NCI-H1436 treated with DMSO at 0.1 percent for 48 hours (cell line): ENCODE results near the gene ZNF831.

Experiments
- DNase-seq: peaks from one replicate; lab custom pipeline; 2025; lab: John Stamatoyannopoulos, UW

Gene ZNF831

GRCh38 chr20:59157961-59158541 is 5.6 kb upstream of the ZNF831 start:
- DNase-seq = no peak

- no peak for DNase-seq
Observed at GRCh38 chr20:59158673-59159072, 4.9 kb upstream of the ZNF831 start.

GRCh38 chr20:59159091-59159490 is 4.5 kb upstream of the ZNF831 start:
- no peak for DNase-seq

- no peak for DNase-seq
Observed at GRCh38 chr20:59159493-59160376, 3.9 kb upstream of the ZNF831 start.

GRCh38 chr20:59160389-59161115 is 3.1 kb upstream of the ZNF831 start:
- no peak for DNase-seq

GRCh38 chr20:59161721-59162120 is 1.9 kb upstream of the ZNF831 start:
- no peak for DNase-seq

DNA sequence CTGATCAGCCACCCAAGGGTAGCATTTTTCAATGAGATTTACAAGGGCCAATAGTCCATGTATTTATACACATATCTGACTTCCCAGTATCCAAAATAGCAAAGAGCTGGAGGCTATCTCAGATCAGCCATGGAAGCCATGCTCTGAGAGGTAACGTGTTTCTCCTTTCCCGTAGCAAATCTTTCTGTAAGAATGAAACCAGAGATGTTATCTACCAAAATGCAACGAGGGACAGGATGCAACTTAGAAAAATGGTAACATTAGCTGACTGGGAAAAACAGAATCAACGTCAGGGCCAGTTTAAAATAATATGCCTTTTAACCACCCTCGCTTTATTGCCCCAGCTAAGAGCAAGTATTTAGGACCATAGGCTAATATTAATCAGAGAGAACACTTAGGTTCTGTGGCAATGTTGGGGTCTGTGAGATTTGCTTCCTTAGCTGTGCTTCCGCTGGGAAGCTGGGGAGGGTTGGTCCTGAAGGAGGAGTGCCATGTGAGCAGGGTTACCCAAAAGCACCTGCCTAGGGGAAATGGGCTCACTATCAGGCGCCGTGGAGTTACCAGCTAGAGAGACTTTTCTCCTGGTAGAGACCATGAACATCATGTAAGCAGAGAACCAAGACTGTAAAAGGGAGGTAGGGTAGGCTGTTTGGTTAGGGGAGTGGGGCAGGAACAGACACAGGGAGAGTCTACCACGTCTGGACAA is 1.2 kb downstream of the ZNF831 start:
- DNase-seq = no peak

DNA sequence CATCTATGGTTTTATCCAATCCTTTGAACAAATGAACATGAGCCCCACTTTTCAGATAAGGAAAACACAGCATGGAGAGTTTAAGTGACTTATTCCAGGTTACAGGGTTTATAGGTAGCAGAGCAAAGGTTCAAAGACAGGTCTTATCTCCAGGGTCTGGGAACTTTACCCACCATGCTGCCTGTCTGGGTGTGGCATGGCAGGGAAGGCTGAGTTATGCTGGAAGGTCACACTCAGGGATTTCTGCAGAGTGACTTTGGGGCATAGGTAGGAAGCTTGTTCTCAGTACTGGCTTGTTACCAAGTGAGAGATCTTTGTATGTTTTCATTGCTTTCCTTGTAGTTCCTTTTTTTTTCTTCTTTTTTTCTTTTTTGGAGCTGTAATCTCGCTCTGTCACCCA is 1.8 kb downstream of the ZNF831 start:
- no peak for DNase-seq

- DNase-seq = no peak
Observed at GRCh38 chr20:59165891-59166709, 2.5 kb downstream of the ZNF831 start.

- no peak for DNase-seq
Observed at GRCh38 chr20:59170406-59171349, 7.1 kb downstream of the ZNF831 start.

GRCh38 chr20:59171986-59172385 is 8.4 kb downstream of the ZNF831 start:
- DNase-seq = no peak

DNA sequence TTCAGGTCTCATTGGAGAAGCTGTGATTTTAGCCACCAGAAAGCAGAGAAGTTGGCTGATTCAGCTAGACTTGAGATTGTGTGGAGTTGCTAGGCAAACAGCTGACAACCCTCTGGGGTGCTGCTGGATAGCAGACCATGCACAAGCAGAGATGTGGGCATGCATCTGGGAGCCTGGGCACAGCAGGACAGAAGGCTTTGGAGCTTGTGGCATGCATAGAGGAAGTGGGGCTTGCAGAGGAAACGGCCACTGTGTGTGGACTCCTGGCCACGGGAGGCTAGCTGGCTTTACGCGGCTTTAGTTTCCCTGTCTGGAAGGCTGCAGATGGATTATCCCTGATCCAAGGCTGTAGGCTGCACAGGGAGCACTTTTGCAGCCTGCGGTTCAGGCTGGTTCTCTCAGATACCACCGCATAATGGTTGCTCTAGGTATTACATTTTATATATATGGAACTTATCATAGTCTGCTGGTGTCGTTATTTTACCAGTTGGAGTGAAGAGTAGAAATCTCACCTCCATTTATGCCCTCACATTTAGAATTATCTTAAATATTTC is 10.4 kb downstream of the ZNF831 start:
- DNase-seq = no peak

- DNase-seq = no peak
Observed at GRCh38 chr20:59175002-59175401, 11.4 kb downstream of the ZNF831 start.

- DNase-seq = no peak
Observed at GRCh38 chr20:59175861-59176260, 12.2 kb downstream of the ZNF831 start.

GRCh38 chr20:59176812-59177211 is 13.2 kb downstream of the ZNF831 start:
- no peak for DNase-seq

DNA sequence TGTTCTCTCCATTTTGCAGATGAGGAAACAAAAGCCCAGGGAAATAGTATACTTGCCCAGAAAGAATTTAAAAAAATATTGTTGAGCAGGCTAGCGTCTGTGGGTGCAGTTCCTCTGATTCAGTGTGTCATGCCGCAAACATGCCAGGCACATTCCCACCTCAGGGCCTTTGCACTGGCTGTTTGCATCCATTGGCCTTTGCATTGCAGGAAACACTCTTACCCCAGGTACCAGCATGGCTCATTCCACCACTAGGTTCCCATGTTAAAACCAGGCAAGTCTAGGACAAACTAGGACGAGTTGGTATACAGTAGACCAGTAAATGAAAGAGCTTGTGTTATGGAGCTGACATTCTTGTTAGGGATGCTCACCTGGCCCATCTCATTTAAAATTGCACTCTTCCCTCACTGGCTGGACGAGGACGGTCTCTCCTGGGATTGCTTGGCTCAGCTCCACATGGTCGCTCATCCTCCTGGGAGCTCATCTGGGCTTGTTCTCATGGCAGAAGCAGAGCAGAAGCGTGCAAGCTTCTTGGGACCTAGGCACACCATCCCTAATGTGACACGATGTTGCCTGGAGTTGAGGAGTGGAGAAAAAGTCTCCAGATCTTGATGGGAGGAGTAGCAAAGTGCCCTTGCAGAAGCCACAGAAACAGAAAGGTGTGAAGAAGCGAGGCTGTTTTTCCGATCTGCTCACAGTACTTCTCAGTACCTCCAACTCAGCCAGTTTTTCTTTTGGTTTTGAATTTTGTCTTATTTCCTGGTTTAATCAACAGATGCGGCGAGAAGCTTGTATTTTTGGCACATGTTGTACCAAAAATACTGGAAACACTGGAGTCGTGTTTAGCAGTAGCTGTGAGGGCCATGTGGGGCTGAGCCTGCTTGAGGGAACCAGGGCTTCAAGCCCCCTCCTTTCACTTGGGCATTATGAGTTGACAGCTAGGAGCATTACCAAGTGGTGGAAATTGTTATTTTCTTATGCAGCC is 13.9 kb downstream of the ZNF831 start:
- no peak for DNase-seq

- DNase-seq = no peak
Observed at GRCh38 chr20:59178983-59179595, 15.5 kb downstream of the ZNF831 start.

GRCh38 chr20:59179988-59180387 is 16.4 kb downstream of the ZNF831 start:
- DNase-seq = no peak
